ENCODE measurements around the gene GRIN1. TPM values are rescaled to one million over a fixed set of nuclear protein-coding genes. Genes with fewer than 3 reads are reported as not detected.

Gene GRIN1
- total and polyA plus RNA-seq, 8 donors: 0.08 to 0.53 (median 0.28) TPM; not detected in 2

GRCh38 chr9:137187386-137187785 lies 48.4 kb downstream of the GRIN1 start:
- peak overlapping the region; percentile 86 to 97 (median 89) for H3K4me3 ChIP-seq
- ATAC-seq: no peak
- no peak for FAIRE-seq
- DNase-seq: no peak
- 62 to 68% methylated on average over 15 of the region's 15 CpGs for WGBS, 2 donors
- TF ChIP-seq CTCF (IDR thresholded peaks at IDR 0.05): no peak
- H3K27me3 ChIP-seq: no peaks in the 10 kb centered on the region
- H3K27ac ChIP-seq: no peak overlapping the region
- no peaks in the 10 kb centered on the region for H3K9me3 ChIP-seq
- peaks cover 0 to 29% (median 18%) of the 10 kb centered on the region in 3 donors for H3K36me3 ChIP-seq
- peaks cover 25 to 45% (median 34%) of the 10 kb centered on the region in 3 donors for H3K4me1 ChIP-seq
- intact Hi-C loops (cut with DNase I): loop anchor here in 1 of 3 donors (5.0 kb wide), 1 partner anchor 70 kb away; no protein-coding TSS in a partner anchor

- FAIRE-seq (no peak), ATAC-seq (no peak), DNase-seq (no peak)
- Histone ChIP-seq H3K9me3 (no peaks in the 10 kb centered on the region), H3K27me3 (no peaks in the 10 kb centered on the region), H3K4me1 (peaks cover 25 to 46% (median 34%) of the 10 kb centered on the region in 3 donors), H3K4me3 (peak overlapping the region; percentile 86 to 97 (median 89)), H3K36me3 (peaks cover 0 to 22% (median 11%) of the 10 kb centered on the region in 3 donors), H3K27ac (peak overlapping the region; percentile 86 to 97 (median 92))
- no peak for TF ChIP-seq CTCF (IDR thresholded peaks at IDR 0.05)
- intact Hi-C loops (cut with DNase I): loop anchor here in 1 of 3 donors (5.0 kb wide), 1 partner anchor 71 kb away; no protein-coding TSS in a partner anchor
- WGBS, 2 donors: 0% methylated on average over 25 to 31 of the region's 31 CpGs
Measured at GRCh38 chr9:137188086-137188489, 49.1 kb downstream of the GRIN1 start.

- no peak for FAIRE-seq
Measured at GRCh38 chr9:137188490-137189296, 49.7 kb downstream of the GRIN1 start, which contains the start of the genes ANAPC2 and SSNA1. ANAPC2 (minus strand) TSS chr9:137188560; CDS start chr9:137188532, 28 bp downstream. SSNA1 (plus strand) TSS chr9:137188676; CDS start chr9:137188727, 51 bp downstream.

More at GRCh38 chr9:137188490-137189296, 49.7 kb downstream of the GRIN1 start, which contains the start of the genes ANAPC2 and SSNA1:
- ATAC-seq: peak; percentile 82 to 87 (median 86)
- DNase-seq: peak; percentile 90 to 99 (median 96)
- intact Hi-C loops (cut with DNase I): loop anchor here in 1 of 3 donors (5.0 kb wide), 1 partner anchor 71 kb away; no protein-coding TSS in a partner anchor
- WGBS, 2 donors: 0% methylated on average over 80 to 98 of the region's 98 CpGs
- Histone ChIP-seq H3K4me3 (peak within 1 kb of the TSS; percentile 86 to 97 (median 89)), H3K4me1 (peaks cover 30 to 50% (median 35%) of the 10 kb centered on the region in 3 donors), H3K27ac (peak within 1 kb of the TSS; percentile 86 to 97 (median 92)), H3K36me3 (peaks cover 0 to 16% (median 5%) of the 10 kb centered on the region in 3 donors), H3K9me3 (no peaks in the 10 kb centered on the region), H3K27me3 (no peaks in the 10 kb centered on the region)
- TF ChIP-seq CTCF (IDR thresholded peaks at IDR 0.05): peak in 1 of 4 donors; percentile 14
